GM10248 (cell line): Measurements from ENCODE around the gene CERT1.
"Not testable (repeated sequence)": the region's sequence is repeated elsewhere in the genome, so short reads cannot be mapped to it uniquely, and the experiment has no call there.

Experiments
- CTCF ChIA-PET: fragments of 300-600 bp; sonication (Branson Sonifier 250); formaldehyde crosslinking; extraction: SDS; loops from one replicate; lab custom pipeline; 2021; ENCODE audit warnings: antibody characterized with exemption; lab: Yijun Ruan, JAX
- POLR2A ChIA-PET: fragments of 350-650 bp; sonication (Branson Sonifier 250); formaldehyde crosslinking; extraction: SDS; loops from one replicate; lab custom pipeline; 2020; ENCODE audit warnings: antibody characterized with exemption; lab: Yijun Ruan, JAX
- DNase-seq: peaks from one replicate; pipeline ENCODE4 v3.0.0; 2012; ENCODE audit errors: extremely low spot score
- CTCF ChIP-seq: IDR thresholded peaks from 2 replicates; pipeline ENCODE4 v1.5.1; 2012; ENCODE audit warnings: mild to moderate bottlenecking, low read depth; ENCODE audit errors: extremely low read depth, missing control alignments, control extremely low read depth

Gene CERT1

GRCh38 chr5:75536694-75537360 lies 25.4 kb upstream of the CERT1 start:
- DNase-seq: no peak
- no peak for TF ChIP-seq CTCF
- ChIA-PET POLR2A (interaction anchor here (0.5 kb wide), 1 partner anchor 200 kb away, joined by 3 read pairs; the partner anchor contains the start of gene HMGCR), CTCF (interaction anchor here (1.3 to 1.7 kb wide), 2 partner anchors 11 kb away, joined by 3 to 5 read pairs; no protein-coding TSS in a partner anchor)

- no peak for TF ChIP-seq CTCF
- ChIA-PET POLR2A (no interaction called here), CTCF (interaction anchor here (1.3 to 1.7 kb wide), 2 partner anchors 10 to 11 kb away, joined by 3 to 5 read pairs; no protein-coding TSS in a partner anchor)
- DNase-seq: no peak
Observed at GRCh38 chr5:75536147-75536546, 24.7 kb upstream of the CERT1 start.

GRCh38 chr5:75534734-75535133 lies 23.3 kb upstream of the CERT1 start:
- TF ChIP-seq CTCF: no peak
- no peak for DNase-seq
- CTCF ChIA-PET: no interaction called here
- POLR2A ChIA-PET: no interaction called here

- DNase-seq, POLR2A ChIA-PET, CTCF ChIA-PET: not testable (repeated sequence)
Observed at GRCh38 chr5:75533716-75534115, 22.3 kb upstream of the CERT1 start.

- ChIA-PET CTCF (interaction anchor here (0.6 to 0.9 kb wide), 2 partner anchors 8 to 20 kb away, joined by 3 to 4 read pairs; no protein-coding TSS in a partner anchor), POLR2A (no interaction called here)
- TF ChIP-seq CTCF: no peak
Observed at GRCh38 chr5:75532190-75532589, 20.8 kb upstream of the CERT1 start.

GRCh38 chr5:75529185-75529584 lies 17.8 kb upstream of the CERT1 start:
- POLR2A ChIA-PET: no interaction called here
- no peak for DNase-seq

More at GRCh38 chr5:75532190-75532589, 20.8 kb upstream of the CERT1 start:
- DNase-seq: no peak

More at GRCh38 chr5:75529185-75529584, 17.8 kb upstream of the CERT1 start:
- CTCF ChIA-PET: no interaction called here
- no peak for TF ChIP-seq CTCF
